Measurements from ENCODE around the gene TMEM208.

DNA sequence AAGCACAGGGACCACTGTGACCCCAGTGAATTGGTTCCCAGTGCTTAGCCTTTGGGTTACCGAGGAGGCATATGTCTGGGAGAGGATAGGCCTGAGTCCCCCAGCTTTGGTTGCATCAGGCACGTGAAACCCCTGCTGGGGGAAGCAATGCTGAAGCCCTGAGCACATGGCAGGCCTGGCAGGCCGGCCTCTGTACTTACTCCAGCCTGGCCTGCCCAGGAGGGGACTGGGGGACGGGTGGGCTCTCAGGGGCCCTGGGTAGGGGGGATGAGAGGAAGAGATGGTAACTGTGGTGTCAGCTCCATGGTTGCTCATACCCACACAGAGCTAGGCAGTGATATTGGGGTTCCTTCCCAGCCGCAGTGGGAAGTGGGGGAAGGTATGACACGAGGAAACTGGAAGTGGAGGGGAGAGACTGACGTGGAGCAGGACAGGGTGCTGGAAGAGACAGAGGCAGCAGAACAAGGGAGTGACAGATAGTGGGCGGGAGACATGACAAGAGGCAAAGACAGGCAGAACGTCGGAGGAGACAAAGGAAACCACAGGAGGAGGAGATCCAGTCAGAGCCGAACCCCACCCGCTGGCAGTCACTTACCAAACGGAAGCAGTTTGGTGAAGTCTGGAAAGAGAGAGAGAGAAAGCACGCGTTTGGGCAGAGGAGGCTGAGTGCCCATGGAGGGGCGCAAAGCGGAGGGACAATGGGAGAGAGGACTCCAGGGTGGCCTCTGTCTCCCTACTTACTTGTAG is 9.1 kb downstream of the TMEM208 start:
- no peak for TF ChIP-seq POLR2A (IDR thresholded peaks at IDR 0.05)
- TF ChIP-seq, protein P1, sequence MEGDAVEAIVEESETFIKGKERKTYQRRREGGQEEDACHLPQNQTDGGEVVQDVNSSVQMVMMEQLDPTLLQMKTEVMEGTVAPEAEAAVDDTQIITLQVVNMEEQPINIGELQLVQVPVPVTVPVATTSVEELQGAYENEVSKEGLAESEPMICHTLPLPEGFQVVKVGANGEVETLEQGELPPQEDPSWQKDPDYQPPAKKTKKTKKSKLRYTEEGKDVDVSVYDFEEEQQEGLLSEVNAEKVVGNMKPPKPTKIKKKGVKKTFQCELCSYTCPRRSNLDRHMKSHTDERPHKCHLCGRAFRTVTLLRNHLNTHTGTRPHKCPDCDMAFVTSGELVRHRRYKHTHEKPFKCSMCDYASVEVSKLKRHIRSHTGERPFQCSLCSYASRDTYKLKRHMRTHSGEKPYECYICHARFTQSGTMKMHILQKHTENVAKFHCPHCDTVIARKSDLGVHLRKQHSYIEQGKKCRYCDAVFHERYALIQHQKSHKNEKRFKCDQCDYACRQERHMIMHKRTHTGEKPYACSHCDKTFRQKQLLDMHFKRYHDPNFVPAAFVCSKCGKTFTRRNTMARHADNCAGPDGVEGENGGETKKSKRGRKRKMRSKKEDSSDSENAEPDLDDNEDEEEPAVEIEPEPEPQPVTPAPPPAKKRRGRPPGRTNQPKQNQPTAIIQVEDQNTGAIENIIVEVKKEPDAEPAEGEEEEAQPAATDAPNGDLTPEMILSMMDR (IDR thresholded peaks at IDR 0.05): no peak

All from right lobe of liver (tissue), 4 donors.